ENCODE measurements around the gene CD99L2. TPM values are rescaled to one million over a fixed set of nuclear protein-coding genes. Genes with fewer than 3 reads are reported as not detected.
"Not testable (repeated sequence)": the region's sequence is repeated elsewhere in the genome, so short reads cannot be mapped to it uniquely, and the experiment has no call there.

The CD99L2 gene
- total RNA-seq, 2 donors from 2014 or later: 12.3 to 15.4 TPM

DNA sequence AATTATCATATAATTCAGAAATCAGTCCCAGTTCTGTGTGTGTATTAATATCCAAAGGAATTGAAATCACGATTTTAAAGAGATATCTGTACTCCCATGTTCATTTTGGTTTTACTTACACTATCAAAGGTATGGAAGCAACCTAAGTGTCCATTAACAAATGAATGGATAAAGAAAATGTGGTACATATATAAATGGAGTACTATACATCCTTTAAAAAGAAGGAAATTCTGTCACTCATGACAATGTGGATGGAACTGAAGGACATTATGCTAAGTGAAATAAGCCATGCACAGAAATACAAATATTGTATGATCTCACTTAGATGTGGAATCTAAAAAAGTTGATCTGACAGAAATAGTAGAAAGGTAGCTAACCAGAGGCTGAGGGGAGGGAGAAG lies 63.8 kb downstream of the CD99L2 start:
- Histone ChIP-seq H3K9ac (ENCODE audit: low read depth in 2 of 2, low read length in 2 of 2) (no peak overlapping the region), H3K36me3 (no peaks in the 10 kb centered on the region), H3K4me3 (no peak overlapping the region), H3K9me3 (no peaks in the 10 kb centered on the region), H3K27me3 (no peaks in the 10 kb centered on the region), H3K4me1 (no peaks in the 10 kb centered on the region), H3K27ac (no peak overlapping the region)
- TF ChIP-seq, protein P1, sequence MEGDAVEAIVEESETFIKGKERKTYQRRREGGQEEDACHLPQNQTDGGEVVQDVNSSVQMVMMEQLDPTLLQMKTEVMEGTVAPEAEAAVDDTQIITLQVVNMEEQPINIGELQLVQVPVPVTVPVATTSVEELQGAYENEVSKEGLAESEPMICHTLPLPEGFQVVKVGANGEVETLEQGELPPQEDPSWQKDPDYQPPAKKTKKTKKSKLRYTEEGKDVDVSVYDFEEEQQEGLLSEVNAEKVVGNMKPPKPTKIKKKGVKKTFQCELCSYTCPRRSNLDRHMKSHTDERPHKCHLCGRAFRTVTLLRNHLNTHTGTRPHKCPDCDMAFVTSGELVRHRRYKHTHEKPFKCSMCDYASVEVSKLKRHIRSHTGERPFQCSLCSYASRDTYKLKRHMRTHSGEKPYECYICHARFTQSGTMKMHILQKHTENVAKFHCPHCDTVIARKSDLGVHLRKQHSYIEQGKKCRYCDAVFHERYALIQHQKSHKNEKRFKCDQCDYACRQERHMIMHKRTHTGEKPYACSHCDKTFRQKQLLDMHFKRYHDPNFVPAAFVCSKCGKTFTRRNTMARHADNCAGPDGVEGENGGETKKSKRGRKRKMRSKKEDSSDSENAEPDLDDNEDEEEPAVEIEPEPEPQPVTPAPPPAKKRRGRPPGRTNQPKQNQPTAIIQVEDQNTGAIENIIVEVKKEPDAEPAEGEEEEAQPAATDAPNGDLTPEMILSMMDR (IDR thresholded peaks at IDR 0.05): no peak
- no peak for DNase-seq
- intact Hi-C loops (cut with DNase I): no loop called here

DNA sequence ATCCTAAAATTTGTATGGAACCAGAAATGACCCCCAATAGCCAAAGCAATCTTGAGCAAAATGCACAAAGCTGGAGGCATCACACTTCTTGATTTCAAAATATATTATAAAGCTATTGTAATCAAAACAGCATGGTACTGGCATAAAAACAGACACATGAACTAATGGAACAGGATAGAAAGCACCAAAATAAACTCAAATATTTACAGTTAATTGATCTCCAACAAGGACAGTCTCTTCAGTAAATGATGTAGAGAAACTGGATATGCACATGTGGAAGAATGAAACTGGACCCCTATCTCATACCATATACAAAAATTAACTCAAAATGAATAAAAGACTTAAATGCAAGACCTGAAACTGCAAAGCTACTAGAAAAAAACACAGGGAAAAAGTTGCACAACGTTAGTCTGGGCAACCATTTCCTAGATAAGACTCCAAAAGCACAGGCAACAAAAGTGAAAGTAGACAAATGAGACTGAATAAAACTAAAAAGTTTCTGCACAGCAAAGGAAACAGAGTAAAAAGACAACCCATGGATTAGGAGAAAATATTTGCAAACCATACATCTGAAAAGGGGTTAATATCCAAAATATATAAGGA lies 64.9 kb downstream of the CD99L2 start:
- no peaks in the 10 kb centered on the region for H3K27me3 ChIP-seq
- no peak for DNase-seq
- H3K4me3 ChIP-seq: no peak overlapping the region
- H3K9ac ChIP-seq (ENCODE audit: low read depth in 2 of 2, low read length in 2 of 2): no peak overlapping the region
- no peaks in the 10 kb centered on the region for H3K36me3 ChIP-seq
- intact Hi-C loops (cut with DNase I): no loop called here
- H3K27ac ChIP-seq: no peak overlapping the region
- H3K9me3 ChIP-seq: no peaks in the 10 kb centered on the region
- no peaks in the 10 kb centered on the region for H3K4me1 ChIP-seq
- TF ChIP-seq, protein P1 (IDR thresholded peaks at IDR 0.05): no peak

DNA sequence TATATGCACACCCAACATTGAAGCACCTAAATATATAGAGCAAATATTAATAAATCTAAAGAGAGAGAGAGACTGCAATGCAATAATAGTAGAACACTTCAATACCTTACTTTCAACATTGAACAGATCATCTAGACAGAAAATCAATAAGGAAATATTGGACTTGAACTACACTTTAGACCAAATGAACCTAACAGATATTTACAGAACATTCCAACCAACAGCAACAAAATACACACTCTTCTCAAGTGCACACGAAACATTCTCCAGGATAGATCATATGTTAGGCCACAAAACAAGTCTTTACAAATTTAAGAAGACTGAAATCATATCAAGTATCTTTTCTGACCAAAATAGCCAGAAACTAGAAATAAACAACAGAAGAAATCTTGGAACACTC lies 66.6 kb downstream of the CD99L2 start:
- Histone ChIP-seq H3K9me3 (no peaks in the 10 kb centered on the region), H3K27me3 (no peaks in the 10 kb centered on the region), H3K36me3 (no peaks in the 10 kb centered on the region), H3K9ac (ENCODE audit: low read depth in 2 of 2, low read length in 2 of 2) (no peak overlapping the region), H3K4me3 (no peak overlapping the region), H3K4me1 (no peaks in the 10 kb centered on the region), H3K27ac (no peak overlapping the region)
- TF ChIP-seq, protein P1 (IDR thresholded peaks at IDR 0.05): no peak
- no peak for DNase-seq
- intact Hi-C loops (cut with DNase I): no loop called here

DNA sequence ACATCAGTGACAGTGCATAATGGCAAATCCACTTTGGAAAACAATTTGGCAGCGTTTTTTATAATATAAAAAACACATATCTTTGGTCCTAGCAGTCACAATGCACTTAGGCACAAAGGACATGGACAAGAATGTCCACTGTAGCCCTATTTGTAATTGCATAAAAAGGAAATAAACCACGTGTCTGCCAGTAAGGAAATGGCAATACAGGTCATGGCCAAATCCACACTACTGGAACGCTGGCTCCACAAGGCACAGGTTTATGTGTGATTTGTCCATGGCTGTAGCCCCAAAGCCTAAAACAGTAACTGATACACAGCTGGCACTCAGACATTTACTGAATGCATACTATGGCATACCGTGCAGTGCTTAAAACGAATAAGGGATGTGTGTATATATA lies 69.7 kb downstream of the CD99L2 start:
- Histone ChIP-seq H3K36me3 (no peaks in the 10 kb centered on the region), H3K4me3 (no peak overlapping the region), H3K27ac (no peak overlapping the region), H3K9ac (ENCODE audit: low read depth in 2 of 2, low read length in 2 of 2) (no peak overlapping the region), H3K27me3 (no peaks in the 10 kb centered on the region), H3K9me3 (no peaks in the 10 kb centered on the region), H3K4me1 (no peaks in the 10 kb centered on the region)
- intact Hi-C loops (cut with DNase I): no loop called here
- TF ChIP-seq, protein P1 (IDR thresholded peaks at IDR 0.05): no peak
- DNase-seq: no peak

DNA sequence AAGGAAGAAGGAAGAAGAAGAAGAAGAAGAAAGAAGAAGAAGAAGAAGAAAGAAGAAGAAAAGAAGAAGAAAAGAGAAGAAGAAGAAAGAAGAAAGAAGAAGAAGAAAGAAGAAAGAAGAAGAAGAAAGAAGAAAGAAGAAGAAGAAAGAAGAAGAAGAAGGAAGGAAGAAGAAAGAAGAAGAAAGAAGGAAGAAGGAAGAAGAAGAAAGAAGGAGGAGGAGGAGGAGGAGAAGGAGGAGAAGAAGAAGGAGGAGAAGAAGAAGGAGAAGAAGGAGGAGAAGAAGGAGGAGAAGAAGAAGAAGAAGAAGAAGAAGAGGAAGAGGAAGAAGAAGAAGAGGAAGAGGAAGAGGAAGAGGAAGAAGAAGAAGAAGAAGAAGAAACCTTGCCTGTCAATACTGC lies 74.1 kb downstream of the CD99L2 start:
- not testable (repeated sequence) for H3K9ac ChIP-seq (ENCODE audit: low read depth in 2 of 2, low read length in 2 of 2); H3K36me3 ChIP-seq

DNA sequence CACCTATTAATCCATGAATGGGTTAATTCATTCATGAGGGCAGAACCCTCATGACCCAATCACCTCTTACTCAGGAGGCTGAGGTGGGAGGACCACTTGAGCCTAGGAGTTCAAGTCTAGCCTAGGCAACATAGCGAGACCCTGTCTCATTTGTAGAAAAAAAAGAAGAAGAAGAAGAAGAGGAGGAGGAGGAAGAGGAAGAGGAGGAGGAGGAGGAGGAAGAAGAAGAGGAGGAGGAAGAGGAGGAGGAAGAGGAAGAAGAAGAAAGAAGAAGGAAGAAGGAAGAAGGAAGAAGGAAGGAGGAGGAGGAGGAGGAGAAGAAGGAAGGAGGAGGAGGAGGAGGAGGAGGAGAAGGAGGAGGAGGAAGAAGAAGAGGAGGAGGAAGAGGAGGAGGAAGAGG lies 74.6 kb downstream of the CD99L2 start:
- H3K9ac ChIP-seq (ENCODE audit: low read depth in 2 of 2, low read length in 2 of 2); DNase-seq; H3K36me3 ChIP-seq; H3K9me3 ChIP-seq; H3K27me3 ChIP-seq; H3K4me3 ChIP-seq; intact Hi-C loops (cut with DNase I); H3K4me1 ChIP-seq; H3K27ac ChIP-seq: not testable (repeated sequence)

More for the DNA sequence above, 74.1 kb downstream of the CD99L2 start:
- H3K27ac ChIP-seq; DNase-seq; H3K4me3 ChIP-seq; intact Hi-C loops (cut with DNase I); H3K27me3 ChIP-seq; H3K9me3 ChIP-seq; H3K4me1 ChIP-seq: not testable (repeated sequence)
